GM21528 (cell line): Measurements from ENCODE around the gene EPHB3.

Experiments
- ATAC-seq: cut with Tn5 transposase; IDR thresholded peaks from one replicate; pipeline ENCODE4 v1.9.1; 2021; ENCODE audit warnings: mild to moderate bottlenecking, moderate library complexity; ENCODE audit not compliant: unreplicated experiment, low FRiP score

Gene EPHB3

GRCh38 chr3:184561061-184561912, at the start of gene EPHB3:
Gene EPHB3, plus strand, starts transcription at chr3:184561785. Its CDS starts 451 bp downstream, at chr3:184562236.
- peak; percentile 75 for ATAC-seq

GRCh38 chr3:184512621-184513020, 49.0 kb upstream of the EPHB3 start:
- no peak for ATAC-seq

GRCh38 chr3:184513276-184514170, 48.1 kb upstream of the EPHB3 start:
- peak; percentile 85 for ATAC-seq

- ATAC-seq = no peak
Observed at GRCh38 chr3:184514171-184514490, 47.5 kb upstream of the EPHB3 start.

GRCh38 chr3:184523825-184524615, 37.6 kb upstream of the EPHB3 start:
- ATAC-seq = no peak

- no peak for ATAC-seq
Observed at GRCh38 chr3:184524981-184525336, 36.6 kb upstream of the EPHB3 start.

- ATAC-seq = no peak
Observed at GRCh38 chr3:184525337-184526087, 36.1 kb upstream of the EPHB3 start.

GRCh38 chr3:184526088-184526433, 35.5 kb upstream of the EPHB3 start:
- no peak for ATAC-seq

- no peak for ATAC-seq
Observed at GRCh38 chr3:184531626-184532280, 29.8 kb upstream of the EPHB3 start.

GRCh38 chr3:184532940-184533732, 28.4 kb upstream of the EPHB3 start:
- ATAC-seq = no peak

GRCh38 chr3:184537885-184538665, 23.5 kb upstream of the EPHB3 start:
- ATAC-seq = no peak

- no peak for ATAC-seq
Observed at GRCh38 chr3:184538666-184539431, 22.7 kb upstream of the EPHB3 start.

GRCh38 chr3:184539801-184540435, 21.7 kb upstream of the EPHB3 start:
- ATAC-seq = no peak

GRCh38 chr3:184540777-184541681, 20.6 kb upstream of the EPHB3 start:
- ATAC-seq = no peak

GRCh38 chr3:184541886-184542562, 19.6 kb upstream of the EPHB3 start:
- no peak for ATAC-seq
